GM19238 (cell line): ENCODE data around the gene ABLIM1.

Experiments
- DNase-seq: peaks from one replicate; pipeline ENCODE4 v3.0.0; 2011; ENCODE audit warnings: low spot score; ENCODE audit not compliant: insufficient read length

ABLIM1 gene

GRCh38 chr10:114491419-114491818, 166.7 kb downstream of the ABLIM1 start:
- DNase-seq: no peak

GRCh38 chr10:114489521-114490310, 168.4 kb downstream of the ABLIM1 start:
- no peak for DNase-seq

GRCh38 chr10:114487815-114488536, 170.1 kb downstream of the ABLIM1 start:
- no peak for DNase-seq

DNA sequence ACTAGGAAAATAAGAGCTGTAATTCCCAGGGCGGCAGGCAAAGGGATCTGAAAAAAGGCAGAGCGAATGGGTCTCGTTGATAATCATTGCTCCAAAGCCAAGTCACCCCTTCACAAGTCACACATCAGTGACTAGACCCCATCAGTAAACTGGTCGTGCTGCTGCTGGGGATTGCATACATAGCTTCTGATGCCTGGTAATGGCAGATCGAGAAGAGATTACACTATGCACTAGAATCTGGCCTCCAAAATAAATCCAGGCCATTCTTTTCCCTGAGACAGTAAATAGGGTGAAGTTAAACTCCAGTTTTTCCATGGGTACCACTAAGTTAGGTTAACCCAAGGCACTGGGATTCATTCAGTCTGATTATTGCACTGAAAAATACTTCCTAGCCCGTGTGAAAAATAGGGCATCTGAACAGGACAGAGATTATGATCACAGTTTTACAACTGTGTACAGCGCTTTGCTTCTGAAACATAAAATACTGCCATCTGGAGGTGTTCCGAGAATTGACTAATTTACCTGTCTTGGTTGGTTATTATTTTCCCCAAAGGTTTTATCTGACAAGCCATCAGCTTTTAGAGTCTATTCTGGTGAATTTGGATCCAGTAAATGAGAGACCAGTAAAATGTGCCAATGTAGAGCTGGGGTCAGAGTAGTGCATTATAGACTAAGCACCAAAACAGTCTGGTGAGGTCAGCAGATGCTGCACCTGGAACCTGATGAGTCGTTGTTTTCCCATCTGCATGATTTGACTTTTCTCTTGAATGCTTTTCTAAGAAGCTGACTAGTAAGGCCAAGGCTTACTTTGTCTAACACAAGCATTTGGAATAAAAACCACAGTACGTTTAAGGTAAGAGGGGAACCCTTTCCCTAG, 170.9 kb downstream of the ABLIM1 start:
- no peak for DNase-seq

- no peak for DNase-seq
These were observed 172.2 kb downstream of the ABLIM1 start for GRCh38 chr10:114485696-114486400.

- DNase-seq: no peak
These were observed 174.5 kb downstream of the ABLIM1 start for GRCh38 chr10:114483575-114483974.

GRCh38 chr10:114482480-114483304, 175.4 kb downstream of the ABLIM1 start:
- no peak for DNase-seq

DNA sequence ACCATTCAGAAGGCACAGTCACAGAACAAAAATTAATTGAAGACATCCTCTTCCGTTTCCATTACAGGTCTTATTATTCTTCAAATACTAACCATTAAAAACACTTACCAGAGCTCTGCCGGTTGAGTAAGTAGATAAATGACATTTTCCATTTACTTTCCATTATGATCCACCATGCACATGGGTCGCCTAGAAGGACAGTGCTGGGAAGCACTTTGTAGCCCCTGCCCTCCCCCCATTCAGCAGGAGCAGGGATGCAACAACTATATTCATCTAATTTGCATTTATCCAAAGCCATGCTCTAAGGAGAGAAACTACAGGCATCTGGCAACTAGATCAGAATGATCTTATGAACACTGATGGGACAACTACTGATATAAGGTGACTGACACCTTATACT, 177.0 kb downstream of the ABLIM1 start:
- DNase-seq: no peak

DNA sequence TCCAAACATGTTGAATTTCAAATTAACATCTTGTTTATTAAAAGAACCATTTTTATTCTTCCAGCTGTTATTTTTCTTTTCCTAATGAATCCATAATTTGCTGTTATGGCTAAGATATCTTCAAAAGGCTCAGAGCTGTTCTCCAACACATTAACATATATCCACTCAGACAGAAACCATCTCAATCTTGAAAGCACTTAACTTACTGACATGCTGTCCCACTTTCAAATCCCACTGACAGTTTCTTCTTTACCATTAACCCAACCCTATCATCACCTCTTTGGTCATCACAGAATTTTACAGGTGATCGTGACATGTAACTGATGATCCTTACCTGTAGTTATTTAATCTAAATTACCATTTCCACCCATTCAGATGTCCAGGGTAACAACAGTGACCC, 178.2 kb downstream of the ABLIM1 start:
- no peak for DNase-seq

GRCh38 chr10:114479307-114479706, 178.8 kb downstream of the ABLIM1 start:
- DNase-seq: no peak

DNA sequence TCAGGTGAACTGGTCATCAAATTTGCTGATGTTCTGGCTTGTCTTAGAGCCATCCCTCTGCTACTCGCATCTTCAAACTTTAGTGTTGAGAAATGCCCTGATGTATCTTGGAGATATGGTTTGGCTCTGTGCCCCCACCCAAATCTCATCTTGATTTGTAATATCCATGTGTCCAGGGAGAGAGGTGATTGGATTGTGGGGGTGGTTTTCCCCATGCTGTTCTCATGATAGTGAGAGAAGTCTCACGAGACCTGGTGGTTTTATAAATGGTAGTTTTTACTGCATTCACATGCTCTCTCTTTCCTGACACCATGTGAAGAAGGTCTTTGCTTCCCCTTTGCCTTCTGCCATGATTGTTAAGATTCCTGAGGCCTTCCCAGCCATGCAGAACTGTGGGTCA, 179.8 kb downstream of the ABLIM1 start:
- DNase-seq: no peak

DNA sequence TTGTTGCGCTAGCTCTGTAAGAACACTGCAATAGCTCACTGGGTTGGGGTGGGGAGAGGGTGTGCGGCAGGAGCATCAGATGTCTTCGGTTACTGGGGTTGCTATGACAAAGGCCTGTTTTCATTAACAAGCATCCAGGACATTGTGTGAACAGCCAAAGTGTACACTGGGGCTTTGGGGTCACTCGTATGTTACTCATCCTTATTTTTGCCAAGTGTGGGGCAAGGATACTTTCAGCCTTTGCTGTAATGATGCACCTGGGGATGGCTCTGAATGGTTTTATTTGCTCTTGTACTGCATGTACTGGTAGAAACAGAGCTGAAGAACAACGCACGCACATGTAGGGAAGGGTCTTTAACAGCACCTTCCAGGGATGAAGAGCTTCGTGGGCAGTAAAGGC, 180.8 kb downstream of the ABLIM1 start:
- DNase-seq: no peak

DNA sequence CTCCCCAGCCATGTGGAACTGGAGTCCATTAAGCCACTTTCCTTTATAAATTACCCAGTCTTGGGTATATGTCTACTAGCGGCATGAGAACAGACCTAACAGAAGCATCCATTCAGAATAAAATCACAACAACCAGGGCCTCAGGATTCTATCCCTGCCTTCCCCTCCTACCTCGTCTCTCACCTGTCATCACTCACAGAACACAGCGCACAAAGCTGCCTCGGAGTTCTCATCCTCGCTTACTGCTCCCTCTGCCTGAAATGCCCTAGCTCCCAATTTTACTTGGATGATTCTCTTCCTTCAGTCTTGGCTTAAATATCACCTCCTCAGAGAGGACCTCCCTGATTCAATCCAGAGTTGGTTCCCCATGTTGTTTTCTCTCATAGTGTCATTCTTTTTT, 183.1 kb downstream of the ABLIM1 start:
- no peak for DNase-seq

- no peak for DNase-seq
These were observed 184.3 kb downstream of the ABLIM1 start for GRCh38 chr10:114473776-114474175.

DNA sequence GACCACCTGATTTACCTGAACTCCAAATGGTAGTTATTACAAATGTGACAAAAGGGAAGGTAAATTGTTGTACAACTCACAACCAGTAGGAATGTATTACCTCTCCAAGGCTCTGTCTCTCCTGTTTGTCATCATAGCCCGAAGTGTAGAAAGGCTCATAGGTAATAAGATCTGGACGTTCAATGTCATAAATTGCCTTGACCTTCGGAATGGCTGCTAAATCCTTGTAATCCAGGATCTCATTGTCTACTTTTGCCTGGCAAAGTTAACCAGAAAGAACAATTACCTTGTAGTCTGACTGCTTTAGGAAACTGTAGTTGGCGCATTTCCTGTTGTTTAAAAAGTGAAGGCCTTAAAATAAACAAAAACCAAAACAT, 185.2 kb downstream of the ABLIM1 start:
- no peak for DNase-seq

DNA sequence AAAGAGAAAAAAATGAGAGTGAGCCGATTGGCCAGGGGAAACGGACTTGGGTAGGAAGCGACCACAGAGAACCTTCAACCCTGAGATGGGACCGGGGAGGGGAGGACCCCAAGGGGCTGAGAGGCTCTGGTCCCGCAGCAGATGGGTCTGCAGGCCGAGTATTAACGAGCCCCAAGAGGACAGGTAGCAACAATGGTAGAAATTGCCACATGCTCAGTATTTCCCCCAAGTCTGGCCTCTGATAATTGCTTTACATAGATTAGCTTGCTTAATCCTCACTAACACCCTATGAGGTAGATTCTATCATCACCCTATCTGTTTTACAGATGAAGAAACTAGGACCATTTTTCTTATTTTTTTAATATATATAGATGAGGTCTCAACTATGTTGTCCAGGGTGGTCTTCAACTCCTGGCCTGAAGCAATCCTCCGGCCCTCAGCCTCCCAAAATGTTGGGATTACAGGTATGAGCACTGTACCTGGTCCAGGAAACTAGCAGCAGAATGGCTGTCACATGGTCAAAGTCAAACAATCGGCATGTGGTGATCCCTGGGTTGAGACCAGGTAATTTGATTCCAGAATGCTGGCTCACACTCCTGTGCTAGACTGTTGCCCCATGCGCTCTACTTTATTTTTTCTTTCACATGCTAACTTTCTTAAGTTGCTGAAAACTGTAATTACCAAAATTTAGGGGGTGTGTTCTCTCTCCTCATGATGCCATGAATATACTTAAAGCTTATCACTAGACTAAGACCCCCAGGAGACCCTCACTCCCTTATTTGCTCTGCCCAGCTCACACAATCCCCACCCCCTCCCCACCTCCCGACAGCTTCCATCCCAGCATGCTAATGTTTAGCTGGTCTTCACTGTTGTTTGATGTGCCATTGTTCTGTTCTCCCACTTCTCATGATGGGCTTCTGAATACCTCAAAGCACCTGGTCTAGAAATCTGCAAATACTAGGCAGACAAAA, 185.9 kb downstream of the ABLIM1 start:
- DNase-seq: no peak

DNA sequence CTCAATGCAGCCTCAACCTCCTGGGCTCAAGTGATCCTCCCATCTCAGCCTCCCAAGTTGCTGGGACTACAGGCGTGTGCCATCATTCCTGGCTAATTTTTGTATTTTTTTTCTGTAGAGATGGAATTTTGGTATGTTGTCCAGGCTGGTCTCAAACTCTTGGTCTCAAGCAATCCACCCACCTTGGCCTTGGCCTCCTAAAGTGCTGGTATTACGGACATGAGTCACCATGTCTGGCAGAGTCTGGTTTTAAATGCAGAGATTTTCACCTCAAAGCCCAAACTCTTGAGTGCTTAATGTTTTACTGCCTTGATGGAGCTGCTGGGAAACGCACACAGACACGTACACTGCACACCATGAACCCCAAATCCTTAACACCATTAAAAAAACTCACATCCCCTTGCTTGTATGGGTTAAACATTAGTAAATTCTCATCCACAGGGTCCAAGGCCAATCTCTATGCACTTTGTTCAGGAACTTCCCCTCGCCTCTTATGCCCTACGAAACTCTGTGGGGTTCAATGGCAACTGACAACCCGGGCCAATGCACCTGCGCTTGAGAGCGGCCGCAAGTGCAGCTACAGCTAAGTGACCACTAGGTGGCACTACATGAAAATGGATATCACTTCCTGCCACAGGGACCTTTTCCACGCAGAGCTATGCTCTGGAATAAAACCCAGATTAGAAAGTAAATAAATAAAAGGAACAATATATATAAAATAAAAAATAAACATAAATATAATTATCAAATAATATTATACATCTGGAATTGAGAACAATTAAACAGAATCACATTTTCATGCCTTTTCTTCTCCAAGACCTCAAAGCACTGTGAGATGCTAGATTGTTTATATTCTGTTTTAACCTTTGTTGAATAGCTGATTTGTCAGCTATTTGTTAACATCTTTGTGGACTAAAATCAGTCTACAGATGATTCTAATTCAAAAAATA, 186.8 kb downstream of the ABLIM1 start:
- peak; percentile 45 for DNase-seq

- DNase-seq: no peak
These were observed 187.7 kb downstream of the ABLIM1 start for GRCh38 chr10:114470361-114470760.
